ENCODE measurements around the gene OTUD7B. TPM values are rescaled to one million over a fixed set of nuclear protein-coding genes. Genes with fewer than 3 reads are reported as not detected.

OTUD7B gene
- total RNA-seq, 2 donors from 2014 or later, result 30.3 to 34.8 TPM

DNA sequence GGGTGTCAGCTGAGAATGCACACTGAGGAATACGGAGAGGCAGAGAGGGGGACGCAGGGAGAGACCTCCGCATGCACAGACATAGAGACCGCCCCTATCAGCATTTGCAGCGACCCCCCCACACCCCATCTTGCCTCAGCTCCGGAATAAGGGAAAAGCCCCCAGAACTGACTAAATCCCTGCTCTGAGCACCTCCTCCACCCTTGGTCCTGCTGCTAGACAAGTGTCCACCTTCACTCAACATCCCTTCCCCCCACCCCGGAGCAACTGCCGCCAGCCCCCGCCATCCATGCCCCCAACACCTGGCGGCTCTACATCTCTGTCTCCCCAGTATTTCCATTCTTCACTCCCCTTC is 93.7 kb downstream of the OTUD7B start:
- no peaks in the 10 kb centered on the region for H3K9me3 Mint-ChIP-seq
- peak; percentile 4 to 8 for ATAC-seq (replicated peaks in 1 of 2)
- no peak overlapping the region for H3K27ac Mint-ChIP-seq

DNA sequence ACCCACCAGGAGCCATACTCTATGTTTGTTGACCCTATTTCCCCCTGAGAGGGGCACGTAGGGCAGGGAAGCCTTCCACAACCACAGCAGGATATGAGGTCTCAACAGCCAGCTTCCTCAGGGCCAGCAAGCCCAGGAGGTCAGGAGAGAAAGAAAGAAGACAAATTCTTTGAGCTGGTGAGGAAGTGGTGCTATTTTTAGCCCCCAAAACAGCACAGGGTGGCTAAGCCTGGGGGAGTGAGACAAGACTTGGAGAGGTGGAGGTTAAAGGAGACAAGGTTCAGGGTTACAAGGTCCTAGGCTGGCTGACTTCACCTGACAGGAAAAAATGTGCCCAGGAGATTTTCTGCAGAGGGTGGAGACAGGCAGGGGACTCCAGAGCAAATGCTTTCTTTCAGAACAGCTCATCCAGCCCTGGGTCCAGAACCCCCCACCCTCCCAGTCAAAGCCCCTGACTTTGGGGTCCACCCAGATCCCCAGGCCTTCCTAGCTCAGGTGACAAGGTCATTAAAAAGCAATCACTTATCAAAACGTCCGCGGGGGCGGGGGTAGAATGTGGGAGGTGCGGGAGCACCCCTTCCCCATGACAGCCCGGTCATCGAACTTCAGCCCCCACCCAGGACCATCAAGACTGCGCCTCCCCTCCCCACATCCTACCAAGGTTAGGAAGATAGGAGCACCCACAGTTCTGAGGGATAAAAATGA is 94.2 kb downstream of the OTUD7B start:
- no peak for DNase-seq
- no peak overlapping the region for H3K27ac Mint-ChIP-seq

More for the DNA sequence above, 93.7 kb downstream of the OTUD7B start:
- no peaks in the 10 kb centered on the region for H3K27me3 Mint-ChIP-seq (ENCODE audit: low read depth)
- peaks cover 28% of the 10 kb centered on the region for H3K4me1 Mint-ChIP-seq (ENCODE audit: low read depth)
- peak overlapping the region; percentile 67 to 89 for H3K4me3 Mint-ChIP-seq
- peaks cover 0 to 2% of the 10 kb centered on the region in 2 donors for H3K36me3 Mint-ChIP-seq (ENCODE audit: insufficient read depth in 2 of 2)
- DNase-seq, result no peak

DNA sequence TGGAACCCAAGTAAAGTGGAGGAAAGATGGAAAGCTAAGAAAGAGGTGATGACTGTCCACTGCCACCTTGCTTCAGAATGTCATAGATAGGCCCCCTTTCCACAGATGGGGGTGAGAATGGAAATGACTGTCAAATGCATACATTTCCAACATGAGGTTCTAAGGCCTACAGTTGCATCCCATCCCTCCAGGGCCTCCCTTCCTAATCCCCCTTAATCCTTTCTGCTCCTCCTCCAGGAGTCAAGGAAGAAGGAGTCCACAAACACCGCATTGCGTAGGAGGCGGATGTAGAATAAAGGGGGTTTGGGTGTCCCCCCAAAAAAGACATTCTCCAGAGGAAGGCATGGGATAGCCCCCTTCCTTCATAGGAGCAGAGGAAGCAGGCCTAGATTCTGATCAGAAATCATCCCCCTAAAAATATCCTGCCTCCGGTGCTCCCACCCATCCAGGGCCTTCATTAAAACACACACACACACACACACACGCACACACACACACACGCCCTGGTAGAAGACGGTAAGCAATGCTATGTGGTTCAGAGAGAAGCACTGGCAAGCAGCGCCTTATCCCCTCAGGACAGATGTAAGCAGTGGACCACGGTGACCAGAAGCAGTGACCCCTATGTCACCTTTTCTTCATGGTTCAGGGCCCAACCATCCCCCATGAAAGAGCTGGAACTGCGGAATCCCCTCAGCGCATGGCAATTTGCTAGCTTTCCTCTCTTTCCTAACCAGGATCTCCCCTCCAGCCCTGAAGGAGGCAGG is 94.9 kb downstream of the OTUD7B start:
- no peak for ATAC-seq (replicated peaks in 1 of 2)

More for the DNA sequence above, 94.2 kb downstream of the OTUD7B start:
- Mint-ChIP-seq H3K9me3 (no peaks in the 10 kb centered on the region), H3K4me1 (ENCODE audit: low read depth) (peaks cover 28% of the 10 kb centered on the region), H3K36me3 (ENCODE audit: insufficient read depth in 2 of 2) (no peaks in the 10 kb centered on the region), H3K4me3 (peak overlapping the region; percentile 67 to 89), H3K27me3 (ENCODE audit: low read depth) (no peaks in the 10 kb centered on the region)
- ATAC-seq (replicated peaks in 1 of 2), result peak; percentile 1 to 9

DNA sequence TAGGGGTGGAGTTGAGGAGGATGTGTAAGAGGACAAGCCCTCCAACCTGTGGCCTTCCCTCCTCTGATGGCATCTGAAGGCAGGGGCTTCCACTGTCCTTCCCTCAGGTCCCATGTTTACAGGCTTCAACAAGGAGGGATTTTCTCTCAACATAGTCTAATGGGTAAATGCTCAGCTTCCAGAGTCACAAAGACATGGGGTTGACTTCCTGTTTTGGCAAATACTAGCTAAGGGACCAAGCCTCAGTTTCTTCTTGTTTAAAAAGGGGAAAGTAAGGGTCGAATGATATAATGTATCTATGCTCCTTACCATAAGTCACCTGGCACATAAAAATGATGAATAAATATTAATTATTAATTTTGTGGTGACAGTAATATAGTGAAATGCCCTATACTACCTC is 96.0 kb downstream of the OTUD7B start:
- H3K36me3 Mint-ChIP-seq (ENCODE audit: insufficient read depth in 2 of 2), result no peaks in the 10 kb centered on the region
- DNase-seq (no peak), ATAC-seq (replicated peaks in 1 of 2) (no peak)
- H3K27ac Mint-ChIP-seq, result no peak overlapping the region
- peaks cover 28% of the 10 kb centered on the region for H3K4me1 Mint-ChIP-seq (ENCODE audit: low read depth)
- no peak overlapping the region for H3K4me3 Mint-ChIP-seq
- no peaks in the 10 kb centered on the region for H3K27me3 Mint-ChIP-seq (ENCODE audit: low read depth)
- H3K9me3 Mint-ChIP-seq, result no peaks in the 10 kb centered on the region

More for the DNA sequence above, 94.9 kb downstream of the OTUD7B start:
- Mint-ChIP-seq H3K27me3 (ENCODE audit: low read depth) (no peaks in the 10 kb centered on the region), H3K27ac (no peak overlapping the region), H3K36me3 (ENCODE audit: insufficient read depth in 2 of 2) (no peaks in the 10 kb centered on the region), H3K4me1 (ENCODE audit: low read depth) (peaks cover 28% of the 10 kb centered on the region), H3K4me3 (peak overlapping the region; percentile 67 to 89), H3K9me3 (no peaks in the 10 kb centered on the region)
- DNase-seq, result no peak

DNA sequence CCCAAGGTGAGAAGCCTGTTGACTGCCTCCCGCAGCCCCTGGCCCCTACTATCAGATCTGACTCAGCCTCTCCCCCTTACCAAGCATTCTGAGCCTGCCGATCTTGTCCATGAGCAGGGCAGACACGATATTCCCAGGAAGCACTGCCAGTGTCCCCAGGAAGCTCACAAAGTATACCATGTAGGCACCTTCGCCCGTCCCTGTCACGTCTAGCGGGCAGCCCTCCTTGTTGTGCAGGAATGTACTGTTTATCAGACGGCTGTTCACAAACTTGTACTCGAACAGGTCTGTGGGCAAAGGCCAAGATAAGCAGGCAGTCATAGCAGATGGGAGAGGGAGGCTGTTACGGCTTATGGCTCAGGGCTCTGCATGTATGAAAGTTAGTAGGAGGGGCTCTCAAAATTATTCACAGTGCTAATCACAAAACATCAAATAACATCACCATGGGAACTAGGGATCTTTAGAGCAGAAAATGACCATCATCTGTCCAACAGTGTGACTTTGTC is 103.9 kb downstream of the OTUD7B start:
- ATAC-seq (replicated peaks in 1 of 2), result no peak
- DNase-seq, result no peak
- H3K9me3 Mint-ChIP-seq, result no peaks in the 10 kb centered on the region
- H3K27me3 Mint-ChIP-seq (ENCODE audit: low read depth), result no peaks in the 10 kb centered on the region
- no peak overlapping the region for H3K27ac Mint-ChIP-seq
- H3K4me1 Mint-ChIP-seq (ENCODE audit: low read depth), result no peaks in the 10 kb centered on the region
- H3K36me3 Mint-ChIP-seq (ENCODE audit: insufficient read depth in 2 of 2), result peaks cover 0 to 4% of the 10 kb centered on the region in 2 donors
- H3K4me3 Mint-ChIP-seq, result no peak overlapping the region

DNA sequence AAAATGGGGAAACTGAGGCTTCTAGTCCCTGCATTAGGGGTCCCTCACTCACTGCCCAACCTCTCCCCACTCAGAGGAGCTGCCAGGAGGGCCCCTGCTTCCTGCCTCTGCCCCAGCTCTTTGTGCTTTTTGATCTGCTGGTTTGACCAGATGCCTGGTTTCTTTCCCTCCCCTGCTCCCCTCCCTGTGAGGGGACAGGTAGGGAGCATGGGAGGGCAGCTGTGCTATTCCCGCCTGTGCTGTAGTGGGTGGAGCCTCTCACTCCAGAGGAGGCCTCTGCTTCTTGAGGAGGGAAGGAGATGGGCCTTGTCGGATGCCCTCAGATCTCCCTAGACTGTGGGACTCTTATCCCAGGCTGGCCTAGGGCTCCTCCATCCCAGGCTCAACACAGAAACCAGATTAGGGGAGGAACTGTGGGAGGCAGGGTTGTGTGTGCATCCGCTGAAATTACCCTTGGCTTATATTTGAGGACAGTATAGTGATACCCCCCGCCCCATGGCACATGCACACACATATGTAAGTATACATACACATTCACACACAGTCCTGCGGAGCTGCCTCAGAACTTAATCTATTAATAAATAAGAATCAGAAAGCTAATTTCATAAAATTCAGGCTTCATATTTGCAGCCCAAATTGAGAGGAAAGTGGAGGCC is 106.6 kb downstream of the OTUD7B start:
- no peak overlapping the region for H3K4me3 Mint-ChIP-seq
- DNase-seq (no peak), ATAC-seq (replicated peaks in 1 of 2) (no peak)
- peaks cover 0 to 2% of the 10 kb centered on the region in 2 donors for H3K9me3 Mint-ChIP-seq
- H3K4me1 Mint-ChIP-seq (ENCODE audit: low read depth), result peaks cover 20% of the 10 kb centered on the region
- peaks cover 2 to 6% of the 10 kb centered on the region in 2 donors for H3K36me3 Mint-ChIP-seq (ENCODE audit: insufficient read depth in 2 of 2)
- H3K27ac Mint-ChIP-seq, result no peak overlapping the region
- no peaks in the 10 kb centered on the region for H3K27me3 Mint-ChIP-seq (ENCODE audit: low read depth)

DNA sequence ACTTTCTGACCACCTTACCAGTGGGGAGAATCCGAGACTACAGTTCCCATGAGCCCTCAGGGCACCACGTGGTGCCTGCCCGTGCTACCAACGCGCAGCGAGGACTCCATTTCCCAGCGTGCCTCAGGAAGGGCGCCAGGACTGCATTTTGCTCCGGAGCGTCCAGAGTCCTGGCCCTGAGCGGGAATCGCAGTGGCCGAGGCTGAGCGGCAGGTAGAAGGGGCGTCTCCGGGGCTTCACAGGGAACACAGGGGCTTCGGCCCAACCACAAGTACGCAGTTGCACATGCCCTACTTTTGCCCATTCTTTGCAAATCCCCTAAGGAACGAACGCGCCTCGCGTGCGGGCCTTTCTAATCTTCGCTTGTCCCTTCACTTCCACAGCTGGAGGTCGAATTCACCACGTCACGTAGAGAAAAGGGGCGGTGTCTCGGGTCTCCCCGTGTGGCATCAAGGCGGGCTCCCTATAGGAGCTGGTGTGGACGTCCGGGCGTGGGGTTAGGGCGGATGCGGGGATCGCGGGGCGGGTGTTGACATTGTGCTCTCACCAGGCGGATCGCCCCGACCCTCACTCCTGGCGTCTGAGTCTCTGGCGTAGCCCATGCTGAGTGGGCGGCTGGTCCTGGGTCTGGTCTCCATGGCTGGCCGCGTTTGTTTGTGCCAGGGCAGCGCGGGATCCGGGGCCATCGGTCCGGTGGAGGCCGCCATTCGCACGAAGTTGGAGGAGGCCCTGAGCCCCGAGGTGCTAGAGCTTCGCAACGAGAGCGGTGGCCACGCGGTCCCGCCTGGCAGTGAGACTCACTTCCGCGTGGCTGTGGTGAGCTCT is 110.9 kb downstream of the OTUD7B start, which contains the start of gene BOLA1:
TSS of gene BOLA1 (plus strand) at position 109 of the 825 bp plus-strand sequence. CDS start at position 601, 492 bp downstream.
- Mint-ChIP-seq H3K4me1 (ENCODE audit: low read depth) (peaks cover 23% of the 10 kb centered on the region), H3K9me3 (peaks cover 0 to 2% of the 10 kb centered on the region in 2 donors), H3K36me3 (ENCODE audit: insufficient read depth in 2 of 2) (peaks cover 2 to 6% of the 10 kb centered on the region in 2 donors), H3K27ac (peak within 1 kb of the TSS; percentile 43), H3K4me3 (peak within 1 kb of the TSS; percentile 81 to 83), H3K27me3 (ENCODE audit: low read depth) (no peaks in the 10 kb centered on the region)
- ATAC-seq (replicated peaks in 1 of 2) (peak; percentile 98), DNase-seq (peak; percentile 84 to 89)

DNA sequence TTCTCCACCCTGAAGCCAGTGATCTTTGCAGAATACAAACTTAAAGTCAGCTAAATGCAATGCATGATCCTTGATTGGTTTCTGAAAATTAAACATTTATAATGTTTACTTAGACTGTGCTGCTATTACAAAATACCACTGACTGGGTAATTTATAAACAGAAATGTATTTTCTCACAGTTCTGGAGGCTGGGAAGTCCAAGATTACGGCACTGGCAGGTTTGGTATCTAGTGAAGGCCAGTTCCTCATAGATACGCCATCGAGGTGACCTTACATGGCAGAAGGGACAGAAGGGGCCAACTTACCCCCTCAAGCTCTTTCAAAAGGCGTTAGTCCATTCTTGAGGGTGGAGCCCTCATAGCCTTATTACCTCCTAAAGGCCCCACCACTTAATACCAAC is 114.0 kb downstream of the OTUD7B start:
- H3K9me3 Mint-ChIP-seq, result peaks cover 0 to 2% of the 10 kb centered on the region in 2 donors
- no peak for DNase-seq
- H3K4me1 Mint-ChIP-seq (ENCODE audit: low read depth), result peaks cover 23% of the 10 kb centered on the region

DNA sequence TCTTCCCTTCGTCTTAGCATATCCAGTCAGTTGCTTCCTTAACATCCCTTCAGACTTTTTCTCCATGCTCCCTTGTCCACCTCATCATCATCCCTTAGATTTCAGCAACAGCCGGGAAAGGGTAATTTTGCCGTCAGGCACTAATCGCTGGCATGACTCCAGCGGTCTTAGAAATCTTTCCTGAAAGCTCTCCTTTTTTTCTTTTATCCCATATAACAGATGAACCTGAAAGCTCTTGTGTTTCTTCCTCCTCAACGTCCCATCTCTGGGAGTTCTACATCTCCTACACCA is 121.6 kb downstream of the OTUD7B start:
- Mint-ChIP-seq H3K27me3 (ENCODE audit: low read depth) (no peaks in the 10 kb centered on the region), H3K4me1 (ENCODE audit: low read depth) (no peaks in the 10 kb centered on the region), H3K36me3 (ENCODE audit: insufficient read depth in 2 of 2) (no peaks in the 10 kb centered on the region), H3K9me3 (no peaks in the 10 kb centered on the region), H3K27ac (no peak overlapping the region), H3K4me3 (no peak overlapping the region)
- no peak for DNase-seq
- ATAC-seq (replicated peaks in 1 of 2), result no peak

More for the DNA sequence above, 114.0 kb downstream of the OTUD7B start:
- ATAC-seq (replicated peaks in 1 of 2), result no peak
- Mint-ChIP-seq H3K36me3 (ENCODE audit: insufficient read depth in 2 of 2) (peaks cover 2 to 3% of the 10 kb centered on the region in 2 donors), H3K27ac (no peak overlapping the region), H3K27me3 (ENCODE audit: low read depth) (no peaks in the 10 kb centered on the region), H3K4me3 (no peak overlapping the region)

DNA sequence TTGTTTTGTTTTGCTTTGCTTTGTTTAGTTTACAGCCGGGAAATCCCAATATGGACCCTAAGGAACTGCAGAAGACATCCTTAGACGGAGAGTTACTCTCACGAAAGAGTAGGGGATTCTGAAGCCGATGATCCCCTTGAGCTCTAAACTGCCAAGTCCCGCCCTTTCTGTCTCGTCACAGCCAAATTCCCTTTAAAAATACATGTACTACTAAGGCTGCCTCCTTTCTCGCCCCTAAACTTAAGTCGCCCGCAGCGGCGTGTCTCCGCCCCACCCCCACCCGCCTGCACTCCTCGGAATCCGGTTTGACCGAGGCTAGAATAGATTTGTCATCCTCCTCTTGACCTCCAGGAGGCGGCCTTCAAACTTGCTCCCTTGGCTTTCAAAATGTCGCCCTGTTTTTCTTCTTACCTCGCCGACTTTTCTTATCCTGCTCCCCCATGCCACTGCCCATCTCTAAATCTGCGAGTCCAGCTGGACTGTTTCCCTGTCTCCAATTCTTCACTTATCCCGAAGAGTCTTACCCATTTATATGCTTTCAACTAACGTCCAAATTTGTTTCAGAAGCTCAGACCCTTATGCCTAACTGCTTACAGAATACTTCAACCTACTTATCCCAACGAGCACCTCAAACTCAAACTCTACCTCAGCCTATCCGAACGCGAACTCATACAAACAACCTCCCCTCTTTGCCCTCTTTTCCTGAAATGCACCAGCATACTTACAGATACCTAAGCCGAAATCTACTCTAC is 122.1 kb downstream of the OTUD7B start:
- Mint-ChIP-seq H3K27me3 (ENCODE audit: low read depth) (no peaks in the 10 kb centered on the region), H3K9me3 (no peaks in the 10 kb centered on the region), H3K4me1 (ENCODE audit: low read depth) (no peaks in the 10 kb centered on the region), H3K27ac (no peak overlapping the region), H3K4me3 (no peak overlapping the region), H3K36me3 (ENCODE audit: insufficient read depth in 2 of 2) (no peaks in the 10 kb centered on the region)
- DNase-seq (peak; percentile 86), ATAC-seq (replicated peaks in 1 of 2) (peak; percentile 27 to 33)
